GM13977 (cell line): ENCODE data around the gene SLIT1.

Experiments
- DNase-seq: peaks from one replicate; pipeline ENCODE4 v3.0.0; 2012; ENCODE audit warnings: low spot score
- in situ Hi-C: fragments of 300-500 bp; cut with MboI; formaldehyde crosslinking; loops from one replicate; pipeline ENCODE4 v1.12.0; 2022; ENCODE audit warnings: low sequenced_read_pairs, low pct_unique_long_range_greater_than_20kb, mixed read lengths, inconsistent platforms; ENCODE audit not compliant: unreplicated experiment
- TF ChIP-seq, protein P1 (sequence below): IDR thresholded peaks from 2 replicates; pipeline ENCODE4 v1.5.1; 2012; ENCODE audit warnings: mild to moderate bottlenecking, control low read depth; ENCODE audit not compliant: insufficient read depth; ENCODE audit errors: extremely low read depth, missing control alignments

SLIT1 gene

DNA sequence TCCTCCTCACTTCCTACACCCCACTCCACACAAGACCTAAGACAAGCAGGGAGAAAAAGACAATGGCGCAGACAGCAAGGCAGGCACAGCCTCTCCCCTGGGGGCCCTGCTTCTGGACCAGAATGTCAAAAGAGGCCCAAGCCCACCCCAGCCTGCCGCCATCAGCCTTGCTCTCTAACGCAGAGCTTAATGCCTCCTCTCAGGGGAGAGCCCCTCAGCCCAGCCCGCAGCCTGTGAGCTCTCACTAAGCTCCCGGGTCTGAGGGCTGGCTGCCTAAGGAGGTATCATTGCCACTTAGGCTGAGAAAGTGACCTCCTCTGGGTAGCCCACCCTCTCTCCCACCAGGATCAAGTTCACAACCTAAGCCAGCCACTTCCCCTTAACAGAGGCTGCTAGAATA is 16.7 kb downstream of the SLIT1 start:
- TF ChIP-seq, protein P1, sequence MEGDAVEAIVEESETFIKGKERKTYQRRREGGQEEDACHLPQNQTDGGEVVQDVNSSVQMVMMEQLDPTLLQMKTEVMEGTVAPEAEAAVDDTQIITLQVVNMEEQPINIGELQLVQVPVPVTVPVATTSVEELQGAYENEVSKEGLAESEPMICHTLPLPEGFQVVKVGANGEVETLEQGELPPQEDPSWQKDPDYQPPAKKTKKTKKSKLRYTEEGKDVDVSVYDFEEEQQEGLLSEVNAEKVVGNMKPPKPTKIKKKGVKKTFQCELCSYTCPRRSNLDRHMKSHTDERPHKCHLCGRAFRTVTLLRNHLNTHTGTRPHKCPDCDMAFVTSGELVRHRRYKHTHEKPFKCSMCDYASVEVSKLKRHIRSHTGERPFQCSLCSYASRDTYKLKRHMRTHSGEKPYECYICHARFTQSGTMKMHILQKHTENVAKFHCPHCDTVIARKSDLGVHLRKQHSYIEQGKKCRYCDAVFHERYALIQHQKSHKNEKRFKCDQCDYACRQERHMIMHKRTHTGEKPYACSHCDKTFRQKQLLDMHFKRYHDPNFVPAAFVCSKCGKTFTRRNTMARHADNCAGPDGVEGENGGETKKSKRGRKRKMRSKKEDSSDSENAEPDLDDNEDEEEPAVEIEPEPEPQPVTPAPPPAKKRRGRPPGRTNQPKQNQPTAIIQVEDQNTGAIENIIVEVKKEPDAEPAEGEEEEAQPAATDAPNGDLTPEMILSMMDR, result no peak
- DNase-seq, result no peak
- in situ Hi-C loops, result no loop called here

- in situ Hi-C loops, result no loop called here
- no peak for DNase-seq
- TF ChIP-seq, protein P1, result no peak
These were observed 17.1 kb downstream of the SLIT1 start for GRCh38 chr10:97168645-97169044.

- in situ Hi-C loops, result no loop called here
- DNase-seq, result no peak
- TF ChIP-seq, protein P1, result no peak
These were observed 20.3 kb downstream of the SLIT1 start for GRCh38 chr10:97165499-97165898.

DNA sequence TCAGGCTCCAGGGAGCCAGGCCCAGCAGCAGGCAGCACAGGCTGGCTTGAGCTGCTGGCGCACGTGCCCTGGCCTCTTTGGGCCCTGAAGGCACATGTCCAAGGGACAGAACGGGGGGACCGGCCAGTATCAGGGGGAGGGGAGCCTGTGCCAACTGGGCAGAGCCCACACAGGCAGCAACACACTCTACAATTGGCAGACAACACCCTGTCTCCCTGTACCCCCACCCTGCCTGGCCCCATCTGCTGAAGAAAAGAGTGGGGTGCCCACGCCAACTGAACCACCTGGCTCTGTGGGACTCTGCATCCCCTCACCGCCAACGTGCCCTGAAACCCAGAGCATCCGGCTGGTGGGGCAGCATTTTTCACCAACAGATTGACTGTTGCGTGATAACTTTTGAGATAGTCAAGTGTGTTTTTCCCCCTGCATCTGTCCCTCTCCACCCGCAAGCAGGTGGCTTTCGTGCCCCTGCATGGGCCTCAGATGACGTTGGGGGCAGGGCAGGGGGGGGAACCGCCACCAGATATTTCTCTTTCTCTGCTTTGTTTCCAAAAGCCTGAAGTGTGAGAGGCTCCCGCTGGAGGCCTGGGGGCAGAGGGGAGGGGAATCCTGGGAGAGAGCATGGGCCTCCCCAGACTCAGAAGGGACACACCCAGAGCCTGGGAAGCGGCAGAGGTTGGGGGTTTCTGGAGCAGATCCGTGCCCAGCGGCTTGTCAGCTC is 21.8 kb downstream of the SLIT1 start:
- TF ChIP-seq, protein P1, result no peak
- no peak for DNase-seq
- in situ Hi-C loops, result no loop called here

DNA sequence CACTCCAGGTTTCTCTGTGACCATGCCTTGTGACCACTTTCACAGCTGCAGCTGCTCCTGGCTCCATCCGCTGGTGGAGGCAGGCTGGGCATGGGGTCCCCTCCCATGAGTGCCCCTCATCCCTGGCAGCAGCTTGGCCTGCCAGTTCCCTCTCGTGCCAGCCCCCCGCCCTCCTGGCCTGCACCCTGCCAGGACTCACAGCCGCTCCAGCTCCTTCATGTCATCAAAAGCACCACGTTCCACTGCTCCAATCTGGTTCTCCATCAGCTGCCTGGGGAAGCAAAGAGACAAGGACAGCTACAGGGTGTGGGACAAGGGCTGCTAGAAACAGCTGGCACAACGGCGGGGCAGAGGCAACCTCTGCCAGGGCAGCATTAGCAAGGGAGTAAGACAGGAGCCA is 22.6 kb downstream of the SLIT1 start:
- no peak for DNase-seq
- TF ChIP-seq, protein P1, result no peak
- in situ Hi-C loops, result no loop called here

DNA sequence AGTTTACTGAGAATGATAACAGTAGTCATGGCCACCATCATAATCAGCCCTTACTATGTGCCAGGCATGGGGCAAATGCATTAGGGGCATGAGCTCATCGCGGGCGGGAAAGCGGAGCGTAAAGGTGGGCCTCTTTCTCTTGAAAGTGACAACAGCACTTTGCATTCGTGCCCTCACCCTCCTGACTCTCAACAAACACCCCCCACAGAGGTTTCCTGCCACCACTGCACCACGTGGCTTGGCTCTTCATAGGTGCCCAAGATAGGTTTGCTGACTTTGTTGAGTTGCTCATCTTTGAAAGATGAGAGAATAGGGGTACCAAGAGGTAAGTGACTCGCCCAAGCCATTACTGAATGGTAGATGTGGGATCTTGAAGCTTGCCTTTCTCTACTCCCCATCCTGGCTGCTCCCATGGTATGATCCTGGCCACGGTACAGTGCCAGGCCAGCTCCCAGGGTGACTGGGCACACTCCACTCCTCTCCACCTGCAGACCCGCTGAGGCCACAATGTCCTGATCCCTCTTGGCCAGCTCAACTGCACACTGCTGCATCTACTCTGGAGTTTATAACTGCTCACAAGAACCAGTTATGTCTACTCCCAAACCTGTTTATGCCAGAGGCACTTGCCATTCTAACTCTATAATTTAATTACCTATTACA is 26.0 kb downstream of the SLIT1 start:
- no peak for DNase-seq
- in situ Hi-C loops, result no loop called here
- TF ChIP-seq, protein P1, result no peak
